HCT116 (cell line): Measurements from ENCODE around the gene KCNH2. TPM values are rescaled to one million over a fixed set of nuclear protein-coding genes. Genes with fewer than 3 reads are reported as not detected.
A peak's percentile ranks its signal among the peaks of the same experiment; 100 is the strongest.
"Not testable (repeated sequence)": the region's sequence is repeated elsewhere in the genome, so short reads cannot be mapped to it uniquely, and the experiment has no call there.

Source experiments
- ATAC-seq: fragments of 200-7000 bp; cut with Tn5 transposase; 2 replicates; pipeline ENCODE4 v1.9.1; 2020; ENCODE audit warnings: mild to moderate bottlenecking, moderate library complexity
- BruUV-seq: library from RNA; stranded (reverse); fragments of 400-500 nt; replicated peaks from 2 replicates; lab custom pipeline; 2021; lab: Mats Ljungman, UMichigan
- CTCF ChIA-PET: fragments of 300-600 bp; sonication (Branson Sonifier 250); formaldehyde crosslinking; loops from one replicate; lab custom pipeline; 2021; ENCODE audit warnings: antibody characterized with exemption; lab: Charles Lee
- POLR2A ChIA-PET: fragments of 300-600, 350-600 bp; sonication (Branson Sonifier 250); formaldehyde crosslinking; loops from one replicate; lab custom pipeline; 2021; ENCODE audit warnings: antibody characterized with exemption; lab: Charles Lee
- RAD21 ChIA-PET, 2 experiments: fragments of 300-600 bp; sonication (Branson Sonifier 250); formaldehyde crosslinking; loops; one replicate each; lab custom pipeline; 2023; ENCODE audit warnings: low total read pairs in 2 of 2; ENCODE audit not compliant: uncharacterized antibody in 2 of 2, unreplicated experiment in 2 of 2, low non-redundant PET in 1 of 2; lab: Charles Lee
- DNase-seq: peaks from one replicate; pipeline ENCODE4 v3.0.0-alpha.2; 2010; ENCODE audit warnings: low read depth, low spot score
- H2AFZ ChIP-seq: fragments of 200-600 bp; shearing (Covaris generic), sonication (generic); 2 replicates; pipeline ENCODE4 v1.6.1; 2017; ENCODE audit warnings: low read depth, mixed run types, mixed read lengths, antibody characterized with exemption, low read length; ENCODE audit not compliant: poor library complexity, severe bottlenecking
- H3K27ac ChIP-seq: 2 replicates; pipeline ENCODE4 v1.5.1; 2012; ENCODE audit warnings: low read depth, low read length
- H3K27me3 ChIP-seq: fragments of 200-600 bp; sonication (generic); 2 replicates; pipeline ENCODE4 v1.6.1; 2016; ENCODE audit warnings: mixed run types, low read length, mixed read lengths; ENCODE audit not compliant: insufficient read depth
- H3K36me3 ChIP-seq, 2 experiments: fragments of 200-500 bp in 1 of 2; fragments of 200-600 bp in 1 of 2; sonication (Bioruptor generic) in 1 of 2; sonication (generic) in 1 of 2; 2 replicates each; pipeline versions ENCODE4 v1.5.1 to v1.6.1; 2014 to 2016; ENCODE audit warnings: low read length in 2 of 2, inconsistent platforms in 1 of 2, mixed read lengths in 1 of 2, mixed run types in 1 of 2; ENCODE audit not compliant: insufficient read depth in 2 of 2, control insufficient read depth in 1 of 2
- H3K4me1 ChIP-seq, 2 experiments: fragments of 200-600 bp in 1 of 2; sonication (generic) in 1 of 2; 2 replicates each; pipeline versions ENCODE4 v1.5.1 to v1.6.1; 2012 to 2017; ENCODE audit warnings: low read length in 2 of 2, inconsistent platforms in 1 of 2, mild to moderate bottlenecking in 1 of 2, mixed read lengths in 1 of 2, mixed run types in 1 of 2, moderate library complexity in 1 of 2; ENCODE audit not compliant: insufficient read depth in 2 of 2, control insufficient read depth in 1 of 2
- H3K4me2 ChIP-seq: fragments of 200-600 bp; sonication (generic); 2 replicates; pipeline ENCODE4 v1.6.1; 2017; ENCODE audit warnings: mixed run types, low read length, mixed read lengths
- H3K4me3 ChIP-seq, 2 experiments: fragments of 200-600 bp in 1 of 2; sonication (generic) in 1 of 2; replicated peaks in 1 of 2; 2 replicates each; pipeline ENCODE4 v1.5.1; 2011 to 2016; ENCODE audit warnings: low read length in 2 of 2, control low read depth in 1 of 2, low read depth in 1 of 2, mild to moderate bottlenecking in 1 of 2, mixed read lengths in 1 of 2, mixed run types in 1 of 2
- H3K79me2 ChIP-seq: fragments of 200-600 bp; sonication (generic); 2 replicates; pipeline ENCODE4 v1.6.1; 2017; ENCODE audit warnings: mild to moderate bottlenecking, mixed run types, low read length, moderate library complexity, mixed read lengths; ENCODE audit not compliant: insufficient read depth
- H3K9ac ChIP-seq: fragments of 200-600 bp; sonication (generic); 2 replicates; pipeline ENCODE4 v1.6.1; 2016; ENCODE audit warnings: low read length, mixed read lengths
- H3K9me2 ChIP-seq: fragments of 200-600 bp; sonication (generic), shearing (Covaris generic); 2 replicates; pipeline ENCODE4 v1.6.1; 2017; ENCODE audit warnings: mixed run types, mild to moderate bottlenecking, moderate library complexity; ENCODE audit not compliant: insufficient read depth
- H3K9me3 ChIP-seq, 2 experiments: fragments of 200-500 bp in 1 of 2; fragments of 200-600 bp in 1 of 2; sonication (Bioruptor generic) in 1 of 2; sonication (generic) in 1 of 2; 2 replicates each; pipeline ENCODE4 v1.6.1; 2014 to 2017; ENCODE audit warnings: low read length in 2 of 2, mixed read lengths in 2 of 2, inconsistent platforms in 1 of 2, low read depth in 1 of 2, mild to moderate bottlenecking in 1 of 2, mixed run types in 1 of 2, moderate library complexity in 1 of 2; ENCODE audit not compliant: control insufficient read depth in 1 of 2, insufficient read depth in 1 of 2
- H4K20me1 ChIP-seq: fragments of 200-600 bp; sonication (generic), shearing (Covaris generic); 2 replicates; pipeline ENCODE4 v1.6.1; 2017; ENCODE audit warnings: mixed run types, mild to moderate bottlenecking, moderate library complexity; ENCODE audit not compliant: insufficient read depth
- CBX3 ChIP-seq: IDR thresholded peaks from 2 replicates; pipeline ENCODE4 v1.6.1; 2012; ENCODE audit warnings: low read depth
- CEBPB ChIP-seq: IDR thresholded peaks from 2 replicates; pipeline ENCODE4 v1.6.1; 2012; ENCODE audit warnings: low read depth
- EGR1 ChIP-seq: IDR thresholded peaks from 2 replicates; pipeline ENCODE4 v1.6.1; 2012; ENCODE audit warnings: low read depth
- EZH2 ChIP-seq: fragments of 200-600 bp; sonication (generic); IDR thresholded peaks from 2 replicates; pipeline ENCODE4 v1.6.1; 2017; ENCODE audit warnings: antibody characterized with exemption, mixed run types
- FOSL1 ChIP-seq: IDR thresholded peaks from 2 replicates; pipeline ENCODE4 v1.6.1; 2012; ENCODE audit warnings: low read depth
- JUND ChIP-seq: IDR thresholded peaks from 2 replicates; pipeline ENCODE4 v1.6.1; 2012
- POLR2A ChIP-seq: IDR thresholded peaks from 2 replicates; pipeline ENCODE4 v1.7.0; 2011; ENCODE audit warnings: borderline replicate concordance; ENCODE audit not compliant: insufficient read depth, insufficient read length; ENCODE audit errors: extremely low read depth
- SIN3A ChIP-seq: IDR thresholded peaks from 2 replicates; pipeline ENCODE4 v1.6.1; 2012; ENCODE audit warnings: low read depth
- SP1 ChIP-seq: IDR thresholded peaks from 2 replicates; pipeline ENCODE4 v1.6.1; 2012; ENCODE audit warnings: low read depth
- SRF ChIP-seq: IDR thresholded peaks from 2 replicates; pipeline ENCODE4 v1.6.1; 2012; ENCODE audit warnings: low read depth
- TCF7L2 ChIP-seq: IDR thresholded peaks from 2 replicates; pipeline ENCODE4 v1.7.0; 2011; ENCODE audit warnings: borderline replicate concordance, inconsistent platforms; ENCODE audit not compliant: insufficient read depth, insufficient read length; ENCODE audit errors: extremely low read depth
- YY1 ChIP-seq: IDR thresholded peaks from 2 replicates; pipeline ENCODE4 v1.6.1; 2011; ENCODE audit warnings: low read length, low read depth, moderate library complexity, mild to moderate bottlenecking; ENCODE audit not compliant: insufficient replicate concordance; ENCODE audit errors: extremely low read depth
- ZFX ChIP-seq: fragments of 450-650 bp; IDR thresholded peaks from 2 replicates; pipeline ENCODE4 v1.6.1; 2017
- intact Hi-C: fragments of 100-400 bp; cut with micrococcal nuclease; formaldehyde crosslinking; loops from 2 replicates; pipeline ENCODE4 v1.10.0; 2022
- total RNA-seq: library from RNA; stranded (reverse); gene quantifications from one replicate; pipeline ENCODE4 v1.2.1, GENCODE V29; 2021; ENCODE audit not compliant: unreplicated experiment
- TF ChIP-seq, protein P1 (sequence below): IDR thresholded peaks from 2 replicates; pipeline ENCODE4 v1.6.1; 2011; ENCODE audit warnings: mild to moderate bottlenecking, low read length, moderate library complexity; ENCODE audit not compliant: insufficient replicate concordance; ENCODE audit errors: extremely low read depth
- TF ChIP-seq, protein P2 (sequence below): IDR thresholded peaks from 2 replicates; pipeline ENCODE4 v1.6.1; 2012; ENCODE audit warnings: low read depth

KCNH2 gene
- total RNA-seq, 1 experiment from 2014 or later, result 9.7 TPM

DNA sequence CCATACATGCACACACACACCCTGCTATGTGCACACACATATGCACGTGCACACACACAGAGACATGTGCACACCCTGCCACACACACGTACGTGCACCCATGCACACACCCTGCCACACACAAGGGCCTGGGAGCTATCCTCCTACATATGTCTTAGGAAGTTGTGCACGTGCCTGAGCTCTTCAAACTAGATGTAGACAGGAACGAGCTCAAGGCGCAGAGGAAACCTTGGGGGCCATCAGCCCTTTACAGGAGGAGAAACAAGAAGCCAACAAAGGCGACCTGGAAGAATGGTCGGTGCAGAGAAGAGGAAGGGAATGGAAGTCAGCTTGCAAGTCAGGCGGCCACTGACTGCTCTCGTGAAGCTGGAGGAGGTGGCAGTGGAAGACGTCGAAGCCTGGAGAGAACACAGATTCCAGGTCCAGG is 67.1 kb downstream of the KCNH2 start:
- no peaks in the 10 kb centered on the region for H4K20me1 ChIP-seq
- ChIA-PET RAD21 (no interaction called here), POLR2A (no interaction called here), CTCF (interaction anchor here (2.4 kb wide), 1 partner anchor 13 kb away, joined by 9 read pairs; no protein-coding TSS in a partner anchor)
- H3K4me2 ChIP-seq, result no peak overlapping the region
- no peak overlapping the region for H3K9ac ChIP-seq
- peak; percentile 27; the same call in 1 of the 2 replicates for ATAC-seq
- no peak overlapping the region for H3K27ac ChIP-seq
- TF ChIP-seq YY1 (no peak), TCF7L2 (no peak), CBX3 (no peak), ZFX (no peak), EGR1 (no peak), FOSL1 (no peak), JUND (no peak), CEBPB (no peak), SIN3A (no peak), POLR2A (no peak), SP1 (no peak), SRF (no peak), EZH2 (no peak)
- TF ChIP-seq, protein P1, sequence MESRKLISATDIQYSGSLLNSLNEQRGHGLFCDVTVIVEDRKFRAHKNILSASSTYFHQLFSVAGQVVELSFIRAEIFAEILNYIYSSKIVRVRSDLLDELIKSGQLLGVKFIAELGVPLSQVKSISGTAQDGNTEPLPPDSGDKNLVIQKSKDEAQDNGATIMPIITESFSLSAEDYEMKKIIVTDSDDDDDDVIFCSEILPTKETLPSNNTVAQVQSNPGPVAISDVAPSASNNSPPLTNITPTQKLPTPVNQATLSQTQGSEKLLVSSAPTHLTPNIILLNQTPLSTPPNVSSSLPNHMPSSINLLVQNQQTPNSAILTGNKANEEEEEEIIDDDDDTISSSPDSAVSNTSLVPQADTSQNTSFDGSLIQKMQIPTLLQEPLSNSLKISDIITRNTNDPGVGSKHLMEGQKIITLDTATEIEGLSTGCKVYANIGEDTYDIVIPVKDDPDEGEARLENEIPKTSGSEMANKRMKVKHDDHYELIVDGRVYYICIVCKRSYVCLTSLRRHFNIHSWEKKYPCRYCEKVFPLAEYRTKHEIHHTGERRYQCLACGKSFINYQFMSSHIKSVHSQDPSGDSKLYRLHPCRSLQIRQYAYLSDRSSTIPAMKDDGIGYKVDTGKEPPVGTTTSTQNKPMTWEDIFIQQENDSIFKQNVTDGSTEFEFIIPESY, result no peak
- TF ChIP-seq, protein P2, sequence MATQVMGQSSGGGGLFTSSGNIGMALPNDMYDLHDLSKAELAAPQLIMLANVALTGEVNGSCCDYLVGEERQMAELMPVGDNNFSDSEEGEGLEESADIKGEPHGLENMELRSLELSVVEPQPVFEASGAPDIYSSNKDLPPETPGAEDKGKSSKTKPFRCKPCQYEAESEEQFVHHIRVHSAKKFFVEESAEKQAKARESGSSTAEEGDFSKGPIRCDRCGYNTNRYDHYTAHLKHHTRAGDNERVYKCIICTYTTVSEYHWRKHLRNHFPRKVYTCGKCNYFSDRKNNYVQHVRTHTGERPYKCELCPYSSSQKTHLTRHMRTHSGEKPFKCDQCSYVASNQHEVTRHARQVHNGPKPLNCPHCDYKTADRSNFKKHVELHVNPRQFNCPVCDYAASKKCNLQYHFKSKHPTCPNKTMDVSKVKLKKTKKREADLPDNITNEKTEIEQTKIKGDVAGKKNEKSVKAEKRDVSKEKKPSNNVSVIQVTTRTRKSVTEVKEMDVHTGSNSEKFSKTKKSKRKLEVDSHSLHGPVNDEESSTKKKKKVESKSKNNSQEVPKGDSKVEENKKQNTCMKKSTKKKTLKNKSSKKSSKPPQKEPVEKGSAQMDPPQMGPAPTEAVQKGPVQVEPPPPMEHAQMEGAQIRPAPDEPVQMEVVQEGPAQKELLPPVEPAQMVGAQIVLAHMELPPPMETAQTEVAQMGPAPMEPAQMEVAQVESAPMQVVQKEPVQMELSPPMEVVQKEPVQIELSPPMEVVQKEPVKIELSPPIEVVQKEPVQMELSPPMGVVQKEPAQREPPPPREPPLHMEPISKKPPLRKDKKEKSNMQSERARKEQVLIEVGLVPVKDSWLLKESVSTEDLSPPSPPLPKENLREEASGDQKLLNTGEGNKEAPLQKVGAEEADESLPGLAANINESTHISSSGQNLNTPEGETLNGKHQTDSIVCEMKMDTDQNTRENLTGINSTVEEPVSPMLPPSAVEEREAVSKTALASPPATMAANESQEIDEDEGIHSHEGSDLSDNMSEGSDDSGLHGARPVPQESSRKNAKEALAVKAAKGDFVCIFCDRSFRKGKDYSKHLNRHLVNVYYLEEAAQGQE, result no peak
- no peaks in the 10 kb centered on the region for H3K9me2 ChIP-seq
- intact Hi-C loops, result no loop called here
- H3K9me3 ChIP-seq, result no peaks in the 10 kb centered on the region
- H3K36me3 ChIP-seq, result no peaks in the 10 kb centered on the region
- H3K79me2 ChIP-seq, result no peaks in the 10 kb centered on the region
- no peaks in the 10 kb centered on the region for H3K4me1 ChIP-seq
- DNase-seq, result no peak
- H2AFZ ChIP-seq, result no peak overlapping the region
- H3K27me3 ChIP-seq, result peaks cover 38% of the 10 kb centered on the region
- BruUV-seq, result no TSS peak
- H3K4me3 ChIP-seq, result no peak overlapping the region

DNA sequence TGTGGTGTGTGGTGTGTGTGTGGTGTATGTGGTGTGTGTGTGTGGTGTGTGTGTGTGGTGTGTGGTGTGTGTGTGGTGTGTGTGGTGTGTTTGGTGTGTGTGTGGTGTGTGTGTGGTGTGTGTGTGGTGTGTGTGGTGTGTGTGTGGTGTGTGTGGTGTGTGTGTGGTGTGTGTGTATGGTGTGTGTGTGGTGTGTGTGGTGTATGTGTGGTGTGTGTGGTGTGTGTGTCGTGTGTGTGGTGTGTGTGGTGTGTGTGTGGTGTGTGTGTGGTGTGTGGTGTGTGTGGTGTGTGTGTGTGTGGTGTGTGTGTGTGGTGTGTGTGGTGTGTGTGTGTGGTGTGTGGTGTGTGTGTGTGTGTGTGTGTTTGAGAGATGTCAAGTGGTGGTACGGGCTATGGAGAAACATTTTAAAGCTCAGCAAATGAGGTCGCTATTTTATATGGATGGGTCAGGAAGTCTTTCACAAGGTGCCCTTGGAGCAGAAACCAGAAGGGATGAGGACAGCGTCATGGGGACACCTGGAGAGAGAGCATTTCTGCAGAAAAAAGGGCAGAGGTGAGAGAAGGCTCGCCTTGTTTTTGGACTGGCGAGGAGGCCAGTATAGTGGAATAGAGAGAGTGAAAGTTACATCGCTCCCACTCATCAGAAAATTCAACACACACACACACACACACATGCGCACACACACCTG is 67.7 kb downstream of the KCNH2 start:
- H3K9ac ChIP-seq, CTCF ChIA-PET, intact Hi-C loops, POLR2A ChIA-PET, DNase-seq, H3K9me2 ChIP-seq, H4K20me1 ChIP-seq, H3K27ac ChIP-seq, H3K79me2 ChIP-seq, H3K4me1 ChIP-seq, BruUV-seq, H3K36me3 ChIP-seq, H3K4me2 ChIP-seq, H2AFZ ChIP-seq, H3K9me3 ChIP-seq, RAD21 ChIA-PET, H3K4me3 ChIP-seq: not testable (repeated sequence)
- peak; percentile 25; the same call in 1 of the 2 replicates for ATAC-seq
- peaks cover 35% of the 10 kb centered on the region; the same call in 1 of the 2 replicates for H3K27me3 ChIP-seq
